NCI-H82 (cell line): ENCODE data around the gene MAML2.
"Not testable (repeated sequence)": the region's sequence is repeated elsewhere in the genome, so short reads cannot be mapped to it uniquely, and the experiment has no call there.

ENCODE experiments used
- DNase-seq: peaks from one replicate; lab custom pipeline; 2025; lab: John Stamatoyannopoulos, UW

MAML2 gene

GRCh38 chr11:96292291-96293010 is 50.5 kb downstream of the MAML2 start:
- DNase-seq = no peak

DNA sequence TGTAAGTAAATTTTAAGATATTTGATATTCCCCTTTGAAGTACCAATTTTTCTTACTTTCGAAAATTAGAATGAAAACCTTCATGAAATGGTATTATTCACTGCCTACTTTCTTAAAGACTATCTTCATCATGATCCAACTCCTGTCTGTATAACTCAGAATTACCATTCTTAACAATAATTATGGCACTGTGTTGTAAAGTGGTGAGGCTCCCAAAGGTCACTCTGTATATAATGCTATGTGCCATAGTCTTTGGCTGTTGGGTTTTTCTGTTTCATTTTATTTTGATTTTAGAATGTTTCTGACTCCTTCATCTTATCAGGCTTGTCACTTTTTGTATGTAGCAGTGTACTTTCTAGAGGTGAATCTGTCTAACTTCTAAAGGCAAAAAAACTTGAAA is 52.4 kb downstream of the MAML2 start:
- DNase-seq = no peak

DNA sequence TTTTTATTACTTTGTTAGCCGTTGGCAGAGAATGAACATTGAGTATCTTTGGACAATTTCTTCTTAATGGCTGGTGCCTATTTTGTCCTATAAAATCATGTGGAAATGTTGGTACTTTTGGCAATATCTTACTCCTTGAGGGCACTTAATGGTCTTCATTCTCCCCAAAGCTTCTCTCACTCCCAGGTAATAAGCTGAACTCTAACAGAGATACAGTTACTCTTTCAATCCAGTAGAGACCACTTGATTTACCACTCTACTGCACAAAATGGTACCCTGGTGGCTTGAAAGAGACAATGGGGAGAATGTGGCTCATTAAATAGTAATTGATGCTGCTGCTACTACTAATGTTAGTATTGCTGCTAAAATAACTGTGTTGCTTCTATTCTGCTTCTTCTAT is 53.0 kb downstream of the MAML2 start:
- DNase-seq = no peak

GRCh38 chr11:96288915-96289314 is 54.1 kb downstream of the MAML2 start:
- DNase-seq = no peak

DNA sequence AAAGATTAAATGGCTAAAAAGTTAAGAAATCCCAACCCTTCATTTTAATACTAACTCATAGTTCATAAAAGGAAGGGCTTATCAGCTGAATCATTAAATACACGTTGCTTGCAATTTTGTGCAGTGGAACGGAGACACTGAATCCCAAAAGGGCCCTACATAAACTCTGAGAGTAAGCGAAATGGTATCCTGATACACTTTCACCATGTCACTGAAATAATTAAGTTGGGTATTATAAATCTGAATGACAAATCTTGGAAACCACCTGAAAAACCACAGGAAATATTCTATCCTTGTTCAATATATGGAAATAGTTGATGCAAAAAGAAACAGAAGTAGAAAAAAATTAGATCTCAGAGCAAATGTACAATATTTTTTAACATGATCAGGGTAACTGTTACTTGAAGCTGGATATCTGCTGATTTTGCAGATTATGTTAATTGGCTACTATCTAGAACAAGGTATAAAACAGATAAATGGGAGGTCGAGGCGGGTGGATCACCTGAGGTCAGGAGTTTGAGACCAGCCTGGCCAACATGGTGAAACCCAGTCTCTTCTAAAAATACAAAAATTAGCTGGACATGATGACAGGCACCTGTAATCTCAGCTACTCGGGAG is 55.1 kb downstream of the MAML2 start:
- DNase-seq = no peak

- DNase-seq = not testable (repeated sequence)
Measured at GRCh38 chr11:96285985-96286384, 57.0 kb downstream of the MAML2 start.

GRCh38 chr11:96284917-96285316 is 58.1 kb downstream of the MAML2 start:
- DNase-seq = no peak

- DNase-seq = no peak
Measured at GRCh38 chr11:96284401-96284800, 58.6 kb downstream of the MAML2 start.

DNA sequence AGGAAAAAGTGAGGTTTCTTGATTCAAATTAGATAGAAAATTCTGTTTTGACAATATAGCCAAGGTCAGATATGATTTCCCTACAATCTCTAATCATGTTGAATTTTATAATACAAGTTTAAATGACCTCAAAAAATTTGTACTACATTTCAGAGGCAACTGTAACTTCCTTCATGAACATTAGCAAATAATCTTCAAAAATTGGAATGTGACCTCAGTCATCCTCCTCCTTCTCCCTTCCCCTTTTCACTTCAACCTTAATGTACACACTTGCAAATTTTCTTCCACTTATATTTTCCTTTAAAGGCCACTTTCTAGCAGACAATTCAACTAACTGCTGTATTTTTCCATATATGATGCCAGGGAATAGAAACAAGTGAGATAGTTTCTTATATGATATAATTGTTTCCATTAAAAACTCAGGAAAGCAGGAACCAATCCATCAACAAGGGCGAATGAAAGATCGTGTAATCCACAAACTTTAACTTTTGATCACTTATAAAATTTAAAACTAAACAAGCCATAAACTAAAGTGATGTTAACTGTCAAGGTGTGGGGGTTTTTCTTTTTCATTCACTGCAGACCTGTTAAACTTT is 60.3 kb downstream of the MAML2 start:
- no peak for DNase-seq

DNA sequence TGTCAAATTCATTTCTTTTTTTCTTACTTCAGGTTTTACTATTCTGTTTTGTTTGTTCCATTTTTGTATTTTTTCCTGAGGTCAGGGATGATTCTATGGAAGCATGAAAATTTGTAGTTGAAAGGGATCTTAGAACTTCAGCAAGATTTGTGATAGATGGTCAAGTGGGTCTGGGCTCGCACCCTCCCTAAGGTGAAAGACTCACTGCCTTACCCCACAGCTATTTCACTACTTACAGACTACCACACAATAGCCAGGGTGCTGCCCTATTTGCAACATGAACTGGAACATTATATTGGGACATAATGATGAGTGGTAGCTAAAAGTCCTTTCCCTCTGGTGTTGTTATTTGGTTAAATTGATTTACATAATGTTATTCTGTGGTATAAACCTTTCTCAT is 62.6 kb downstream of the MAML2 start:
- DNase-seq = no peak

DNA sequence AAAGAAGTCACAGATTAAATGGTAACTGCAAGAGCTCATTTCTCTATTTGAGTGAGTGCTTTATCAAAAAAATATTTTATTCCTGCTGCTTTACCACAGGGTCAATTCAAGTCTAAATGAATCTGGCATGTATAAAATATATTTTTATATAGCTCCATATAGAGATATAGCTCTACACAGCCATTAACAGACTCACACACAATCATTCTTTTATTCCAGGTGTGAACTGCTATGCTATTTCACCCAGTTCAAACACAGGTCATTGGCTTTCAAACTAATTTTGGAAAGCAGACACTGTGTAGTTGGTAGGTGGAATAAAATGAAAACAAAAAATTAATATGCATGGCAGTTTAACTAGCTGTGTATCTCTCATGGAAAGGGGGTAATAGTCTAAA is 63.1 kb downstream of the MAML2 start:
- DNase-seq = no peak

DNA sequence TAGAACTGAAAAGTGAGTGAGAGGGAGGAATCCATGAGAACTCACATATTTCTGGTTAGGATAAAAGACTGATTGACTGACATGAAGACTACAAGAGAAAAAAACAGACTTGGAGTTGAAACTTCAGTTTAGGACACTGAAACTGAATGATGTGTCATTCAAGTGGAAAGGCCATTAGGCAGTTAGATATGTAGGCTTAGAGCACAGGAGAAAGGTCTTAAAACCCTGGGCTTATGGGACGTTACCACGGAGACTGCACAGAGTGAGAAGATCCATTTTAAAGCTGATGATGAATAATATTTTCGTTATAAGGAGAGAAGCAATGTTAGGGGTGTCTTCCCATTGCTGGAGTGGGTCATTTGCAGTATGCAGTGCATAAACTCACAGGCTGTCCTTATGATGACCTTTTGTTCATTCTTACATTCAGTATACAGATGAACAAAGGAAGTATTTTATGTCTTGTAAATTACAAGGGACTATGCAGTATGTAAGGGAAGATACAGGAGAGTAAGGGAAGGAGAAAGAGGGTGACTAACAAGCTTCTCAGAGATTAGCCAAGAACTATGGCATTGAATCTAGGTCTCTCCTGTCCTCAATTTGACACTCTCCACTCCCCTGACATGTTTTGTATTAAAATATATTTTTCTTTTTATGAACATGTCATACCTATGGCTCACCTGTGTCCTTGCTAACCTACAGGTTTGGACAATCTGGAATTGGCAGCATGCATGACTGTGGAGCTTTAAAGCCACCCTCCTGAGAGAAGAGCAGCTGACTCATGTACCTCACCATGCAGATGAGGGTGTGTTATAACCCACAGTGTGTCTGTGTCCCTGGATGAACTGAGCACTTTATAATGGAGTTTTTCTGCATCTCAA is 63.7 kb downstream of the MAML2 start:
- peak; percentile 26 for DNase-seq

DNA sequence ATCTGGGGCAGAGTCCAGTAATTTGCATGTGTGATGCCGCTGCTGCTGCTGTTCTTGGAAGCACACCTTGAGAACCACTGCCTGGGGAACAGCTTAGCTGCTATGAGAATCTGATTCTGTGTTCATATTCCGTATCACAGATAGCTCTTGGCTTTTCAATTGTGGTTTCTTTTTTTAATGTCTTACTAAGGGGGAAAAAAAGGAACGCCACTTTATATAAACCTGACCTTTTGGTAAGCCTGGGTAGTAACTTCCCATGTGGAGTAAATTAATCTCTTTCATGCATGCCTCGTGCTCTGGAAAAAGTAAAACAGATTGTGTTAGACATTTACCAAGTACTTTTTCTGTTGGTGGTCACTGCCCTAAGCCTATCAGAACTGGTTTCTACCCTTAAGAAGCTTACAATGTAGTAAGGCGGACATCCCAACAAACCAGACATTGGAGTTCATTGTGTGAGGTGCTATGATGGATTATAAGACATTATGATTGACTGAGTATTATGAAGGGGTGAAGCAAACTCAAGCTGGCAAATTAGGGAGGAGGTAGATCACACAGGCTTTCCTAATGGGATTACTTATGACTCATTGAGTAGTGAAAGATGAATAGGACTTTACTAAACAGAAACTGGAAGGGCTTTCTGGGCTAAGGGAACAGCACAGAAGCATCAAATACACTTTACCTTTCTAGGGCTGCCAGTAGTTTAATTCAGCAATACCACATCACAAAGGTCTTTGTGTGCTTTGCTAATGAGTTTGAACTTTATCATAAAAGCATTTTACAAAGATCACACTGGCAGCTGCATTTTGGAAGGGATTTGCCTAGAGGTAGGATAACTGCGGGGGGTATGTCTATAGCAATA is 64.7 kb downstream of the MAML2 start:
- DNase-seq = peak; percentile 94

DNA sequence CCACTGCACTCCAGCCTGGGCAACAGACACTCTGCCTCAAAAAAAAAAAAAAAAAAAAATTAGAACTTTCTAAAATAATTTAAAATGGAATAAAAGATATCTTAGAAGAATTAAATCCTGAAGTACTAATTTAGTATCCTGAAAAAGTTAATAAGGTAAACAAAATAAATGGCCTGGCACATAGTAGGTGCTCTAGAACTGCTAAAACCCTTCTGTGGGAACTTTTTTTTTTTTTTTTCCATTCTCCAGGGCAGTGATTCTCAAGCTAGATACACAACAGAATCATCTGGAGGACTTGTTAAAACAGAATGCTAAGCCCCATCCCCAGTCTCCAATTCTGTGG is 65.3 kb downstream of the MAML2 start:
- no peak for DNase-seq

DNA sequence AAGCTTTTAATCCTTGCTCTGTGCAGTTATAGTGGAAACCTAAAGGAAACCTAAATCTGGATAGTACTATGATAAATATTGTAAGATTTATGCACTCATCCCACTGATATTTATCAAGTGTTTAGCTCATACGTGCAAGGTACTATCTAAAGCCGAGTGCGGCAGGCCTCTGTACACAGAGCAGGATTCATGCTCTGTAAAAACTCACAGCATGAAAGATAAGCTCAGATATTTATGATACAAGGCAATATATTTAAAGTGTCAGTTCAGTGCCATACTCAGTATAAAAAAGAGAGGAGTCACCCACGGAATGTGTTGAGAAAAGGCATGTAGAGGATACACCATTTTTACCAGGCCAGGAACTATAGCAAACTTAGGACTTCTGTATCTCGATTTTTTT is 66.2 kb downstream of the MAML2 start:
- no peak for DNase-seq

- DNase-seq = no peak
Measured at GRCh38 chr11:96275801-96276594, 67.0 kb downstream of the MAML2 start.

- DNase-seq = no peak
Measured at GRCh38 chr11:96273507-96273906, 69.5 kb downstream of the MAML2 start.

GRCh38 chr11:96272529-96273222 is 70.3 kb downstream of the MAML2 start:
- DNase-seq = no peak

DNA sequence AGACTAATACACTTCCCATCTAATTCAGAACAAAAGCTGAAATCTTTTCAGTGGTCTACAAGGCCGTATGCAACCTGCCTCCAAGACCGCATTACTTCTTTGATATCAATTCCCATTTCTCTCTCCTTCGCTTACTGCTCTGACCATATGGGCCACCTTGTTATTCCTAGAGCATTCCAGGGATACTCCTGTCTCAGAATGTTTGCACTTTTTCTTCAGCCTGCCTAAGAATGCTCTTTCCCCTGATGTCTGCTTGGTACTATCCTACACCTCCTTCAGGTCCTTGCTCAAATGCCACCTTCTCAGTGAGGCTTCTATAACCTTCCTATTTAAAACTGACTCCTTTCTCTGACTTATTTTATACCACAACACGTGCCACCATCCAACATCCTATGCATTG is 71.2 kb downstream of the MAML2 start:
- DNase-seq = no peak

- not testable (repeated sequence) for DNase-seq
Measured at GRCh38 chr11:96271352-96271751, 71.6 kb downstream of the MAML2 start.
